ENCODE results near the gene ASS1.

DNA sequence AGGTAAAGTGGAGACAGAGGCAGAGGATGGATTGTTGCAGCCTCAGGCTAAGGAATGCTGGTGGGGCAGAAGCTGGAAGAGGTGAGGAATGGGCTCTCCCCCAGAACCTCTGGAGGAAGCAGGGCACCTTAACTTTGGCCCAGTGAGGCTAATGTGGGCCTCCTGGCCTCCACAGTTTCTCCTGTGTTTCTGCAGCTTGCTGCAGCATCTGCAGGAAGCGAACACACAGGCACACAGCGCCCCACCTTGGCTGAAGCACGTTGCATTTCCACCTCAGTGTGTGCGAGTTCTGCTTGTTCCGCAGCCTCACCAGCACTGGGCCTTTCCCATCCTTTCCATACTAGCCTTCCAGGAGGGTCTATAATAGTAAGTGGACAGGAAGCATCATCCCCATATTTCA, 27.2 kb upstream of the ASS1 start:
- TF ChIP-seq, protein P1, sequence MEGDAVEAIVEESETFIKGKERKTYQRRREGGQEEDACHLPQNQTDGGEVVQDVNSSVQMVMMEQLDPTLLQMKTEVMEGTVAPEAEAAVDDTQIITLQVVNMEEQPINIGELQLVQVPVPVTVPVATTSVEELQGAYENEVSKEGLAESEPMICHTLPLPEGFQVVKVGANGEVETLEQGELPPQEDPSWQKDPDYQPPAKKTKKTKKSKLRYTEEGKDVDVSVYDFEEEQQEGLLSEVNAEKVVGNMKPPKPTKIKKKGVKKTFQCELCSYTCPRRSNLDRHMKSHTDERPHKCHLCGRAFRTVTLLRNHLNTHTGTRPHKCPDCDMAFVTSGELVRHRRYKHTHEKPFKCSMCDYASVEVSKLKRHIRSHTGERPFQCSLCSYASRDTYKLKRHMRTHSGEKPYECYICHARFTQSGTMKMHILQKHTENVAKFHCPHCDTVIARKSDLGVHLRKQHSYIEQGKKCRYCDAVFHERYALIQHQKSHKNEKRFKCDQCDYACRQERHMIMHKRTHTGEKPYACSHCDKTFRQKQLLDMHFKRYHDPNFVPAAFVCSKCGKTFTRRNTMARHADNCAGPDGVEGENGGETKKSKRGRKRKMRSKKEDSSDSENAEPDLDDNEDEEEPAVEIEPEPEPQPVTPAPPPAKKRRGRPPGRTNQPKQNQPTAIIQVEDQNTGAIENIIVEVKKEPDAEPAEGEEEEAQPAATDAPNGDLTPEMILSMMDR (IDR thresholded peaks at IDR 0.05), result no peak
- TF ChIP-seq POLR2A (IDR thresholded peaks at IDR 0.05), result no peak

Measured in uterus (tissue), 2 donors.